Calu3 (cell line): ENCODE data around the gene KMT2E. TPM values are rescaled to one million over a fixed set of nuclear protein-coding genes. Genes with fewer than 3 reads are reported as not detected.

Experiments
- BruUV-seq: library from RNA; stranded (reverse); fragments of 400-500 nt; replicated peaks from 2 replicates; lab custom pipeline; 2021; lab: Mats Ljungman, UMichigan
- CTCF ChIA-PET: fragments of 300-600 bp; sonication (Branson Sonifier 250); formaldehyde crosslinking; loops from one replicate; lab custom pipeline; 2022; ENCODE audit warnings: antibody characterized with exemption; lab: Charles Lee
- DNase-seq: peaks from one replicate; pipeline ENCODE4 v3.0.0; 2022
- H3K27ac Mint-ChIP-seq: one replicate; pipeline ENCODE4 v1.8.0; 2022; ENCODE audit warnings: mixed read lengths; ENCODE audit not compliant: unreplicated experiment
- H3K27me3 Mint-ChIP-seq: one replicate; pipeline ENCODE4 v1.8.0; 2022; ENCODE audit warnings: mixed read lengths; ENCODE audit not compliant: unreplicated experiment
- H3K36me3 Mint-ChIP-seq: one replicate; pipeline ENCODE4 v1.8.0; 2022; ENCODE audit warnings: mild to moderate bottlenecking, moderate library complexity, mixed read lengths; ENCODE audit not compliant: insufficient read depth, unreplicated experiment
- H3K4me1 Mint-ChIP-seq: one replicate; pipeline ENCODE4 v1.8.0; 2022; ENCODE audit warnings: mild to moderate bottlenecking, low read depth, mixed read lengths; ENCODE audit not compliant: unreplicated experiment
- H3K4me3 Mint-ChIP-seq: one replicate; pipeline ENCODE4 v1.8.0; 2022; ENCODE audit warnings: mild to moderate bottlenecking, low read depth, moderate library complexity, mixed read lengths; ENCODE audit not compliant: unreplicated experiment
- H3K9me3 Mint-ChIP-seq: one replicate; pipeline ENCODE4 v1.8.0; 2022; ENCODE audit warnings: low read depth, mixed read lengths; ENCODE audit not compliant: unreplicated experiment
- intact Hi-C: fragments of 100-400 bp; cut with micrococcal nuclease; formaldehyde crosslinking; loops from one replicate; pipeline ENCODE4 v1.10.0; 2022; ENCODE audit not compliant: unreplicated experiment
- total RNA-seq: library from RNA; stranded (reverse); gene quantifications from 2 replicates; pipeline ENCODE4 v1.2.3, GENCODE V29; 2022
- TF ChIP-seq, protein P1 (sequence below): fragments of 200-600 bp; IDR thresholded peaks from one replicate; pipeline ENCODE4 v1.8.0; 2022; ENCODE audit warnings: antibody characterized with exemption; ENCODE audit not compliant: unreplicated experiment

KMT2E gene
- total RNA-seq, 1 experiment from 2014 or later, result 39.1 TPM

- Mint-ChIP-seq H3K27ac (no peak overlapping the region), H3K27me3 (no peaks in the 10 kb centered on the region), H3K36me3 (peaks cover 32% of the 10 kb centered on the region), H3K4me1 (no peaks in the 10 kb centered on the region), H3K4me3 (no peak overlapping the region), H3K9me3 (no peaks in the 10 kb centered on the region)
- no peak for DNase-seq
- BruUV-seq, result no TSS peak
- CTCF ChIA-PET, result no interaction called here
- intact Hi-C loops, result no loop called here
- TF ChIP-seq, protein P1, sequence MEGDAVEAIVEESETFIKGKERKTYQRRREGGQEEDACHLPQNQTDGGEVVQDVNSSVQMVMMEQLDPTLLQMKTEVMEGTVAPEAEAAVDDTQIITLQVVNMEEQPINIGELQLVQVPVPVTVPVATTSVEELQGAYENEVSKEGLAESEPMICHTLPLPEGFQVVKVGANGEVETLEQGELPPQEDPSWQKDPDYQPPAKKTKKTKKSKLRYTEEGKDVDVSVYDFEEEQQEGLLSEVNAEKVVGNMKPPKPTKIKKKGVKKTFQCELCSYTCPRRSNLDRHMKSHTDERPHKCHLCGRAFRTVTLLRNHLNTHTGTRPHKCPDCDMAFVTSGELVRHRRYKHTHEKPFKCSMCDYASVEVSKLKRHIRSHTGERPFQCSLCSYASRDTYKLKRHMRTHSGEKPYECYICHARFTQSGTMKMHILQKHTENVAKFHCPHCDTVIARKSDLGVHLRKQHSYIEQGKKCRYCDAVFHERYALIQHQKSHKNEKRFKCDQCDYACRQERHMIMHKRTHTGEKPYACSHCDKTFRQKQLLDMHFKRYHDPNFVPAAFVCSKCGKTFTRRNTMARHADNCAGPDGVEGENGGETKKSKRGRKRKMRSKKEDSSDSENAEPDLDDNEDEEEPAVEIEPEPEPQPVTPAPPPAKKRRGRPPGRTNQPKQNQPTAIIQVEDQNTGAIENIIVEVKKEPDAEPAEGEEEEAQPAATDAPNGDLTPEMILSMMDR, result no peak
These were observed 91.6 kb downstream of the KMT2E start for GRCh38 chr7:105105579-105105978.

DNA sequence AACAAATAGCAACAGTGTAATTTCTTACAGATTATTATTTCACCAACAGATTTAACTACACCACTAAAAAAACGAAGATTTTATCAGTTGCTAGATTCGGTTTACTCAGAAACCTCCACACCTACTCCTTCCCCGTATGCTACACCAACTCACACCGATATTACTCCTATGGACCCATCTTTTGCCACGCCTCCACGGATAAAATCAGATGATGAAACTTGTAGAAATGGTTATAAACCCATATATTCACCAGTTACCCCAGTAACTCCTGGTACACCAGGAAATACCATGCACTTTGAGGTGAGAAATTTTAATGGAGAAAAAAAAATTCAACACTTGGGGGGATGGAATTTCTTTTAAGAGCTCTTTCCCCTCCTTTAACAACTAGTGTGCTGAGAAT, 92.5 kb downstream of the KMT2E start:
- TF ChIP-seq, protein P1, result no peak
- no TSS peak for BruUV-seq
- CTCF ChIA-PET, result no interaction called here
- no peaks in the 10 kb centered on the region for H3K9me3 Mint-ChIP-seq
- H3K27ac Mint-ChIP-seq, result no peak overlapping the region
- intact Hi-C loops, result no loop called here
- H3K27me3 Mint-ChIP-seq, result no peaks in the 10 kb centered on the region
- peaks cover 32% of the 10 kb centered on the region for H3K36me3 Mint-ChIP-seq
- no peak overlapping the region for H3K4me3 Mint-ChIP-seq
- no peak for DNase-seq
- no peaks in the 10 kb centered on the region for H3K4me1 Mint-ChIP-seq

DNA sequence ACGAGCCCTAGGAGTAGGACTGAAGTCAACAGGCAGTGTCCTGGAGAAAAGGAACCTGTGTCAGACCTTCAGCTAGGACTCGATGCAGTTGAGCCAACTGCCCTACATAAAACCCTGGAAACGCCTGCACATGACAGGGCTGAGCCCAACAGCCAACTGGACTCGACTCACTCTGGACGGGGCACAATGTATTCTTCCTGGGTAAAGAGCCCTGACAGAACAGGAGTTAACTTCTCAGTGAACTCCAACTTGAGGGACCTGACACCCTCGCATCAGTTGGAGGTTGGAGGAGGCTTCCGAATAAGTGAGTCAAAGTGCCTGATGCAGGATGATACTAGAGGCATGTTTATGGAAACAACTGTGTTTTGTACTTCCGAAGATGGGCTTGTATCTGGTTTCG, 93.5 kb downstream of the KMT2E start:
- intact Hi-C loops, result no loop called here
- Mint-ChIP-seq H3K36me3 (peaks cover 41% of the 10 kb centered on the region), H3K9me3 (no peaks in the 10 kb centered on the region), H3K27me3 (no peaks in the 10 kb centered on the region), H3K27ac (no peak overlapping the region), H3K4me1 (no peaks in the 10 kb centered on the region), H3K4me3 (no peak overlapping the region)
- TF ChIP-seq, protein P1, result no peak
- DNase-seq, result no peak
- no TSS peak for BruUV-seq
- CTCF ChIA-PET, result no interaction called here

- CTCF ChIA-PET, result interaction anchor here (0.5 kb wide), 1 partner anchor 40 kb away, joined by 4 read pairs; no protein-coding TSS in a partner anchor
- intact Hi-C loops, result no loop called here
- Mint-ChIP-seq H3K27ac (peak overlapping the region; percentile 60), H3K9me3 (no peaks in the 10 kb centered on the region), H3K4me1 (no peaks in the 10 kb centered on the region), H3K36me3 (peaks cover 41% of the 10 kb centered on the region), H3K27me3 (no peaks in the 10 kb centered on the region), H3K4me3 (no peak overlapping the region)
- TF ChIP-seq, protein P1, result no peak
- no TSS peak for BruUV-seq
- no peak for DNase-seq
These were observed 98.7 kb downstream of the KMT2E start for GRCh38 chr7:105112440-105113418.
